Naive thymus-derived CD4-positive, alpha-beta T cell (primary cell): ENCODE measurements around the gene GP9. TPM values are rescaled to one million over a fixed set of nuclear protein-coding genes. Genes with fewer than 3 reads are reported as not detected.
"Not testable (repeated sequence)": the region's sequence is repeated elsewhere in the genome, so short reads cannot be mapped to it uniquely, and the experiment has no call there.

Experiments used
- ATAC-seq: fragments of 150-1000 bp; cut with Tn5 transposase; 2 replicates; pipeline ENCODE4 v1.10.0; 2021; ENCODE audit warnings: mild to moderate bottlenecking, moderate library complexity
- CTCF ChIA-PET: fragments of 350-600 bp; sonication (Branson Sonifier 250); formaldehyde crosslinking; loops from one replicate; lab custom pipeline; 2021; ENCODE audit warnings: antibody characterized with exemption; lab: Charles Lee
- POLR2A ChIA-PET: fragments of 350-600 bp; sonication (Branson Sonifier 250); formaldehyde crosslinking; loops from one replicate; lab custom pipeline; 2021; ENCODE audit warnings: antibody characterized with exemption, inconsistent platforms; lab: Charles Lee
- DNase-seq, 9 donors: peaks; one replicate each; pipeline versions ENCODE4 v3.0.0 to v3.0.0-alpha.2; 2020 to 2022; ENCODE audit warnings: mixed read lengths in 1 of 9
- H3K27ac ChIP-seq: one replicate; pipeline ENCODE4 v1.7.0; 2013; ENCODE audit warnings: mild to moderate bottlenecking, low read depth, low read length, moderate library complexity
- H3K27me3 ChIP-seq, 2 donors: one replicate each; pipeline ENCODE4 v1.7.0; 2013; ENCODE audit warnings: low read length in 2 of 2, mild to moderate bottlenecking in 2 of 2, moderate library complexity in 2 of 2; ENCODE audit not compliant: control insufficient read depth in 2 of 2, insufficient read depth in 2 of 2
- H3K36me3 ChIP-seq, 3 experiments: 1 replicate in 2 of 3; 2 replicates in 1 of 3; pipeline ENCODE4 v1.7.0; 2013; ENCODE audit warnings: low read length in 3 of 3, mild to moderate bottlenecking in 3 of 3, moderate library complexity in 1 of 3; ENCODE audit not compliant: insufficient read depth in 3 of 3, control insufficient read depth in 2 of 3
- H3K4me1 ChIP-seq, 2 donors: one replicate each; pipeline ENCODE4 v1.7.0; 2013; ENCODE audit warnings: low read length in 2 of 2, mild to moderate bottlenecking in 2 of 2, moderate library complexity in 1 of 2; ENCODE audit not compliant: control insufficient read depth in 2 of 2, insufficient read depth in 2 of 2
- H3K4me3 ChIP-seq: 2 replicates; pipeline ENCODE4 v1.7.0; 2013; ENCODE audit warnings: mild to moderate bottlenecking, low read length
- H3K9me3 ChIP-seq, 3 experiments: 1 replicate in 2 of 3; 2 replicates in 1 of 3; pipeline ENCODE4 v1.7.0; 2013; ENCODE audit warnings: low read length in 3 of 3; ENCODE audit not compliant: control insufficient read depth in 2 of 3
- H3K27ac Mint-ChIP-seq, 9 donors: one replicate each; pipeline ENCODE4 v1.8.0; 2020 to 2022; ENCODE audit warnings: mixed read lengths in 9 of 9, mild to moderate bottlenecking in 8 of 9, moderate library complexity in 5 of 9, inconsistent platforms in 2 of 9
- H3K27me3 Mint-ChIP-seq, 5 donors: one replicate each; pipeline ENCODE4 v1.8.0; 2021 to 2022; ENCODE audit warnings: mixed read lengths in 5 of 5, mild to moderate bottlenecking in 1 of 5
- H3K36me3 Mint-ChIP-seq, 5 donors: one replicate each; pipeline ENCODE4 v1.8.0; 2020 to 2022; ENCODE audit warnings: mixed read lengths in 5 of 5, mild to moderate bottlenecking in 3 of 5, inconsistent platforms in 1 of 5
- H3K4me1 Mint-ChIP-seq, 7 donors: one replicate each; pipeline ENCODE4 v1.8.0; 2020 to 2022; ENCODE audit warnings: mixed read lengths in 7 of 7, mild to moderate bottlenecking in 3 of 7, inconsistent platforms in 1 of 7
- H3K4me3 Mint-ChIP-seq, 10 donors: one replicate each; pipeline ENCODE4 v1.8.0; 2020 to 2022; ENCODE audit warnings: mild to moderate bottlenecking in 10 of 10, mixed read lengths in 10 of 10, moderate library complexity in 6 of 10, inconsistent platforms in 2 of 10
- H3K9me3 Mint-ChIP-seq, 11 donors: one replicate each; pipeline ENCODE4 v1.8.0; 2020 to 2022; ENCODE audit warnings: mixed read lengths in 11 of 11, mild to moderate bottlenecking in 4 of 11, inconsistent platforms in 1 of 11, moderate library complexity in 1 of 11
- intact Hi-C, 2 donors: fragments of 100-400 bp; cut with micrococcal nuclease; formaldehyde crosslinking; loops; one replicate each; pipeline ENCODE4 v1.15.1; 2023
- polyA plus RNA-seq, 2 donors: library from polyadenylated mRNA; unstranded; fragments of 300-500 nt; fragmentation: Illumina TruSeq; gene quantifications; one replicate each; pipeline ENCODE4 v1.2.3, GENCODE V29; 2021
- total RNA-seq, 6 experiments: library from RNA in 5 of 6; stranded (reverse) in 5 of 6; gene quantifications; 1 replicate in 5 of 6; 2 replicates in 1 of 6; pipeline ENCODE4 v1.2.3 and lab custom pipeline; 2021 to 2026

Gene GP9
- total and polyA plus RNA-seq, 7 experiments from 2014 or later = 2.5 TPM; not detected in 6

DNA sequence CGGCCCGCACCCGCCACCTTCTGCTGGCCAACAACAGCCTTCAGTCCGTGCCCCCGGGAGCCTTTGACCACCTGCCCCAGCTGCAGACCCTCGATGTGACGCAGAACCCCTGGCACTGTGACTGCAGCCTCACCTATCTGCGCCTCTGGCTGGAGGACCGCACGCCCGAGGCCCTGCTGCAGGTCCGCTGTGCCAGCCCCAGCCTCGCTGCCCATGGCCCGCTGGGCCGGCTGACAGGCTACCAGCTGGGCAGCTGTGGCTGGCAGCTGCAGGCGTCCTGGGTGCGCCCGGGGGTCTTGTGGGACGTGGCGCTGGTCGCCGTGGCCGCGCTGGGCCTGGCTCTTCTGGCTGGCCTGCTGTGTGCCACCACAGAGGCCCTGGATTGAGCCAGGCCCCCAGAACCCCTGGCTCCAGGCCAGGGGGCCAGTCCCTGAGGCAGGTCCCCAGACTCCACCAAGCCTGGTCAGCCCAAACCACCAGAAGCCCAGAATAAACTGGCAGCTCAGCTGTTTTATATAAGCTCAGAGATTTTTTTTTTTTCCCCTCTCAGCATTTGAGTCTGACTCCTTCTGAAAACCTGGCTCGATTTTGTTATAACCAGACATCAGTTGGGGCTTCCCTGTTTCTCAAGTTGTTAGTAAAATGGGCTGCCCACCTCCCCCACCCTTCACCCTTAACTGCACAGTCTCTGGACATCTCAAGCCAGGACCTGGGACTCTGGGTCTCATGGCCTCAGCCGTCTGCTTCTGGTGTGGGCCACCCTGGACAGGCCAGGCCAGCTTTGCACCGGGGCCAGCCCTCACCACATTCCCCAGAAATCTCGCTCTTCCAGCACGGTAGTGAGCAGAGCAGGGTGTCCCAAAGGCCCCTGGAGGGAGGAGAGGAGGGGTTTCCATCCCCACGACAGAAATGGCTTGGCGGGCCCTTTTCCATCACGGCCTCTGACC lies 1.6 kb downstream of the GP9 start:
- no peak overlapping the region for H3K4me3 Mint-ChIP-seq
- H3K27me3 Mint-ChIP-seq = peaks cover 0 to under 1% (median 0%) of the 10 kb centered on the region in 5 donors
- H3K4me1 Mint-ChIP-seq = peaks cover 0 to 10% (median 6%) of the 10 kb centered on the region in 7 donors
- H3K36me3 Mint-ChIP-seq = peaks cover 0 to 1% (median 0%) of the 10 kb centered on the region in 5 donors
- DNase-seq (no peak), ATAC-seq (no peak)
- H3K4me1 ChIP-seq = no peaks in the 10 kb centered on the region
- no peak overlapping the region for H3K27ac ChIP-seq
- POLR2A ChIA-PET = no interaction called here
- CTCF ChIA-PET = interaction anchor here (0.8 to 1.5 kb wide), 2 partner anchors 9 to 184 kb away, joined by 3 to 5 read pairs; no protein-coding TSS in a partner anchor
- no peaks in the 10 kb centered on the region for H3K27me3 ChIP-seq
- no peaks in the 10 kb centered on the region for H3K9me3 Mint-ChIP-seq
- no peak overlapping the region for H3K4me3 ChIP-seq
- H3K9me3 ChIP-seq = no peaks in the 10 kb centered on the region
- peak overlapping the region in 1 of 9 donors; percentile 64 for H3K27ac Mint-ChIP-seq
- no peaks in the 10 kb centered on the region for H3K36me3 ChIP-seq
- intact Hi-C loops = no loop called here

DNA sequence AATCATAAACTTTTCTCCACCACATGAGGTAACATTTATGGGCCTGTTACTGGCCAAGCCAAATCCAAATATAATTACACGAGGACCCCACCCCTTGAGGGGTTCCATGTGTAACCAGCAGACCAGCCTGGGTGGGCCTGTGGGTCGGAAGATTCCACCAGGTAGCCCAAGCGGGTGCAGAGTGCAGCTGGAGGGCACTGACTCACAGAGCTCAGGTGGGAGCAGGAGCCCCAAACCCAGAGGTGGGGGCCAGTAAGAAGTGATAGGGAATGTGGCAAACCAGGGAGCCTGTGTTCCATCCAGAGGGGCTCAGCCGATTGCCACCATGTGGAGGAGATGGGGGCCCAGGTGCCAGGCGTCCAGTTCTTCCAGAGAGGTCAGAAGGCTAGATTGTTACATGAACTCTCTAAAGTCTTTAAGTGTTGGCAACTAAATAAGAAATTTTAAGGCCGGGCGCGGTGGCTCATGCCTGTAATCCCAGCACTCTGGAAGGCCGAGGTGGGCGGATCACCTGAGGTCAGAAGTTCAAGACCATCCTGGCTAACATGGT lies 2.6 kb downstream of the GP9 start:
- H3K27me3 ChIP-seq = no peaks in the 10 kb centered on the region
- Mint-ChIP-seq H3K27me3 (no peaks in the 10 kb centered on the region), H3K36me3 (no peaks in the 10 kb centered on the region), H3K4me1 (peaks cover 0 to 13% (median 7%) of the 10 kb centered on the region in 7 donors), H3K27ac (peak overlapping the region in 2 of 9 donors; percentile 56 to 64), H3K9me3 (no peaks in the 10 kb centered on the region), H3K4me3 (no peak overlapping the region)
- no peaks in the 10 kb centered on the region for H3K9me3 ChIP-seq
- H3K36me3 ChIP-seq = no peaks in the 10 kb centered on the region
- POLR2A ChIA-PET = no interaction called here
- ATAC-seq (no peak), DNase-seq (no peak)
- H3K4me3 ChIP-seq = no peak overlapping the region
- intact Hi-C loops = no loop called here
- CTCF ChIA-PET = interaction anchor here (1.1 kb wide), 1 partner anchor 11 kb away, joined by 5 read pairs; no protein-coding TSS in a partner anchor
- H3K27ac ChIP-seq = no peak overlapping the region
- no peaks in the 10 kb centered on the region for H3K4me1 ChIP-seq

DNA sequence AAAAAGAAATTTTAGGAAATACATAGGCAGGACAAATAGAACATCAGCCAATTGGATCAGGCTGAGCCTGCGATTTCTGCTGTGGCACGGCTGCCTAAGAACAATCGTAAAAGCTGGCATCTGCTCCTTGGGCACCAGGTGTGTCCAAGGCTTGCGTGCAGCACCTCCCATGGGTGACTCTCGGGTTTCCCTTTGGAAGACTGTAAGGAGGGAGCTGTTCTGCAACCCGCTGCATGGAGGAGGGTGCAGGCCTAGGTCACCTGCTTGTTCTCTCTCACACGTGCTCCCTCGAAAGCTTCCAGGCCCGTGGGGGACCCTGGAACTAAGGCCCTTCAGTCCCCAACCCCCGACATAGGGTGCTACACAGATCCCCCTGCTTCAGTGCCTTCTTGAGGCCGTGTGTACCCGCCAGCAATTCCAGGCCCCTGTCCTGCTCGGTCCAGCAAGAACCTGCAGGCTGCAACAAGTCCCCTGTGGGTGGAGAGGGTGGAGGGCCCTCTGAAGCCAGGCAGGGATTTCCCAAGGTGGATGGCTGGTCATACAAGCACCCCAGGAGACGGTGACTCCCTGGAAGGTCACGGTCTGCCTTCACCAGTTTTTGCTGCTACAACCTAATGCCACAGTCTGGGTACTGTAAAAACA lies 3.4 kb downstream of the GP9 start:
- no peak overlapping the region for H3K27ac Mint-ChIP-seq
- ATAC-seq (no peak), DNase-seq (no peak)
- intact Hi-C loops = no loop called here
- Histone ChIP-seq H3K36me3 (no peaks in the 10 kb centered on the region), H3K9me3 (no peaks in the 10 kb centered on the region), H3K4me1 (no peaks in the 10 kb centered on the region), H3K4me3 (no peak overlapping the region), H3K27me3 (no peaks in the 10 kb centered on the region), H3K27ac (no peak overlapping the region)
- H3K36me3 Mint-ChIP-seq = no peaks in the 10 kb centered on the region
- peaks cover 2 to 12% (median 10%) of the 10 kb centered on the region in 7 donors for H3K4me1 Mint-ChIP-seq
- no peak overlapping the region for H3K4me3 Mint-ChIP-seq
- no peaks in the 10 kb centered on the region for H3K27me3 Mint-ChIP-seq
- ChIA-PET POLR2A (no interaction called here), CTCF (interaction anchor here (1.1 kb wide), 1 partner anchor 12 kb away, joined by 5 read pairs; no protein-coding TSS in a partner anchor)
- H3K9me3 Mint-ChIP-seq = no peaks in the 10 kb centered on the region

DNA sequence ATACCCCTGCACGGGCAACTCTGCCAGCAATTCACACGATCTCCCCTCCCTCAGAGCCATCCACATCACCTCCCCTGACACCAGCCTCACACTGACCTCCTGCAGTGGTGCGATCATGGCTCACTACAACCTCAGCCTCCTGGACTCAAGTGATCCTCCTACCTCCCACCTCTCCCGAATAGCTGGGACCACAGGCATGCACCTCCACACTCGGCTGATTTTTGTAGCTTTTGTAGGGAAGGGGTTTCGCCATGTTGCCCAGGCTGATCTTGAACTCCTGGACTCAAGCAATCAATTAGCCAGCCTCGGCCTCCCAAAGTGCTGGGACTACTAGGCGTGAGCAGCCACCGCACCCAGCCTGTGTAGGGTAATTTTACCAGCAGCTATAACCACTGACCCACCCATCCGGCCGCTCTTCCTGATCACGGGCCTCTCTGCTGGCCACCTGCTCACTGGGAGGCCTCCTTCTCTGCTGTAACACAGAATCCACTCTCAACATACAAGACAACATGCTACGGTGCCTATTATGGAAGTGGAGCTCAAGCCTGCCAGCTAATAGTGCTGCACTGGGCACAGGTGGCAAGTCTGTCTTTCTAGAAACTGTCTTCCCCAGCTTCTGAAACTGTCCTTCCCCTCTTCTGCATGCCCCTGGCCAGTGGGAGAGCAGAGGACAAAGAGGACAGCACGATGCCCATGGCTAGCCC lies 4.6 kb downstream of the GP9 start:
- Mint-ChIP-seq H3K27me3 (peaks cover 0 to 1% (median 0%) of the 10 kb centered on the region in 5 donors), H3K9me3 (no peaks in the 10 kb centered on the region), H3K4me3 (peak overlapping the region in 1 of 10 donors; percentile 3), H3K27ac (peak overlapping the region in 3 of 9 donors; percentile 4 to 63 (median 5)), H3K4me1 (peaks cover 2 to 22% (median 12%) of the 10 kb centered on the region in 7 donors), H3K36me3 (peaks cover 0 to 3% (median 0%) of the 10 kb centered on the region in 5 donors)
- intact Hi-C loops = no loop called here
- ChIA-PET POLR2A (interaction anchor here (1.0 kb wide), 1 partner anchor 12 kb away, joined by 6 read pairs; no protein-coding TSS in a partner anchor), CTCF (no interaction called here)
- H3K4me1 ChIP-seq = no peaks in the 10 kb centered on the region
- no peaks in the 10 kb centered on the region for H3K9me3 ChIP-seq
- no peaks in the 10 kb centered on the region for H3K27me3 ChIP-seq
- no peak overlapping the region for H3K4me3 ChIP-seq
- H3K27ac ChIP-seq = no peak overlapping the region
- no peak for ATAC-seq
- no peaks in the 10 kb centered on the region for H3K36me3 ChIP-seq
- DNase-seq = no peak

DNA sequence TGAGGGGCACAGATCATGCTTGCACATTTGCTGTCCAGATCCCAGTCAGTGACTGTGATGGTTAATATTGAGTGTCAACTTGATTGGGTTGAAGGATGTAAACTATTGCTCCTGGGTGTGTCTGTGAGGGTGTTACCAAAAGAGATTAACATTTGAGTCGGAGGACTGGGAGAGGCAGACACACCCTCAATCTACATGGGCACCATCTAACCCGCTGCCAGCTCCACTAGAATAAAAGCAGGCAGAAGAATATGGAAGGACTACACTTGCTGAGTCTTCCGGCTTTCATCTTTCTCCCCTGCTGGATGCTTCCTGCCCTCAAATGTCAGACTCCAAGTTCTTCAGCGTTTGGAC lies 5.1 kb downstream of the GP9 start:
- peaks cover 2 to 28% (median 15%) of the 10 kb centered on the region in 7 donors for H3K4me1 Mint-ChIP-seq
- no peak for DNase-seq
- no peak overlapping the region for H3K27ac ChIP-seq
- H3K27ac Mint-ChIP-seq = peak overlapping the region in 3 of 9 donors; percentile 4 to 63 (median 5)
- H3K36me3 ChIP-seq = no peaks in the 10 kb centered on the region
- H3K36me3 Mint-ChIP-seq = peaks cover 0 to 3% (median 0%) of the 10 kb centered on the region in 5 donors
- peak overlapping the region in 1 of 10 donors; percentile 3 for H3K4me3 Mint-ChIP-seq
- H3K27me3 Mint-ChIP-seq = peaks cover 0 to 5% (median 0%) of the 10 kb centered on the region in 5 donors
- CTCF ChIA-PET = no interaction called here
- intact Hi-C loops = no loop called here
- H3K4me1 ChIP-seq = no peaks in the 10 kb centered on the region
- H3K27me3 ChIP-seq = no peaks in the 10 kb centered on the region
- POLR2A ChIA-PET = interaction anchor here (1.0 to 6.5 kb wide), 2 partner anchors 12 to 55 kb away, joined by 6 to 42 read pairs; partner anchors contain the start of gene RAB43
- H3K4me3 ChIP-seq = no peak overlapping the region
- no peaks in the 10 kb centered on the region for H3K9me3 Mint-ChIP-seq
- no peak for ATAC-seq
- no peaks in the 10 kb centered on the region for H3K9me3 ChIP-seq

DNA sequence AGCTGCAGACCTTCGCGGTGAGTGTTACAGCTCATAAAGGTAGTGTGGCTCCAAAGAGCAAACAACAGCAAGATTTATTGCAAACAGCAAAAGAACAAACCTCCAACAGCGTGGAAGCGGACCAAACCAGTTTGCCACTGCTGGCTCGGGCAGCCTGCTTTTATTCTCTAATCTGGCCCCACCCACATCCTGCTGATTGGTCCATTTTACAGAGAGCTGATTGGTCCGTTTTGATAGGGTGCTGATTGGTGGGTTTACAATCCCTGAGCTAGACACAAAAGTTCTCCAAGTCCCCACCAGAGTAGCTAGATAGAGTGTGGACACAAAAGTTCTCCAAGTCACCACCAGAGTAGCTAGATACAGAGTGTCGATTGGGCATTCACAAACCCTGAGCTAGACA lies 7.1 kb downstream of the GP9 start:
- intact Hi-C loops = loop anchor here (1.0 to 2.0 kb wide), 2 partner anchors 53 to 54 kb away; partner anchors contain the start of gene RAB43 (in 2 of the 2)
- H3K4me1 ChIP-seq, H3K27ac ChIP-seq, H3K36me3 ChIP-seq, H3K9me3 ChIP-seq, H3K27me3 ChIP-seq, H3K27me3 Mint-ChIP-seq, ATAC-seq, H3K4me3 ChIP-seq, H3K36me3 Mint-ChIP-seq, H3K9me3 Mint-ChIP-seq: not testable (repeated sequence)
- H3K27ac Mint-ChIP-seq = peak overlapping the region in 8 of 9 donors; percentile 12 to 75 (median 52)
- peak in 5 of 9 donors; percentile 38 to 55 (median 49) for DNase-seq
- ChIA-PET POLR2A (interaction anchor here (0.6 to 6.5 kb wide), 3 partner anchors 39 to 53 kb away, joined by 3 to 42 read pairs (median 4); partner anchors contain the start of gene RAB43), CTCF (interaction anchor here (0.7 to 1.4 kb wide), 4 partner anchors 15 to 260 kb away, joined by 3 to 4 read pairs (median 4); no protein-coding TSS in a partner anchor)
- peaks cover 2 to 28% (median 15%) of the 10 kb centered on the region in 7 donors for H3K4me1 Mint-ChIP-seq
- peak overlapping the region; percentile 60 to 85 (median 76) for H3K4me3 Mint-ChIP-seq
